GM23338 (cell line): ENCODE results near the gene CPSF3.

Experiments used
- ETS1 ChIP-seq: IDR thresholded peaks from 2 replicates; pipeline ENCODE4 v1.6.1; 2016; ENCODE audit warnings: antibody characterized with exemption
- EZH2 ChIP-seq: fragments of 200-600 bp; sonication (generic); IDR thresholded peaks from one replicate; pipeline ENCODE4 v1.8.0; 2017; ENCODE audit warnings: antibody characterized with exemption, mild to moderate bottlenecking, low read depth; ENCODE audit not compliant: unreplicated experiment
- EZH2phosphoT487 ChIP-seq: fragments of 200-600 bp; sonication (generic); IDR thresholded peaks from one replicate; pipeline ENCODE4 v1.8.1; 2018; ENCODE audit warnings: antibody characterized with exemption; ENCODE audit not compliant: unreplicated experiment
- NANOG ChIP-seq: IDR thresholded peaks from 2 replicates; pipeline ENCODE4 v1.6.1; 2016; ENCODE audit warnings: antibody characterized with exemption, borderline replicate concordance
- POLR2AphosphoS5 ChIP-seq: IDR thresholded peaks from 2 replicates; pipeline ENCODE4 v1.6.1; 2016; ENCODE audit warnings: antibody characterized with exemption, low read depth
- TF ChIP-seq, protein P1 (sequence below), 2 experiments: fragments of 200-600 bp in 1 of 2; sonication (generic) in 1 of 2; conservative IDR thresholded peaks; 2 replicates each; pipeline versions ENCODE4 v1.5.1 to v1.6.1; 2016 to 2017; ENCODE audit warnings: antibody characterized with exemption in 2 of 2, low read depth in 2 of 2, mild to moderate bottlenecking in 2 of 2, moderate library complexity in 1 of 2
- TF ChIP-seq, protein P2 (sequence below): IDR thresholded peaks from one replicate; pipeline ENCODE4 v1.6.1; 2018; ENCODE audit warnings: antibody characterized with exemption; ENCODE audit not compliant: unreplicated experiment
- TF ChIP-seq, protein P3 (sequence below): fragments of 250-450 bp; sonication (Bioruptor Pico); IDR thresholded peaks from 2 replicates; pipeline ENCODE4 v1.5.0; 2020; ENCODE audit warnings: mild to moderate bottlenecking, moderate library complexity

DNA sequence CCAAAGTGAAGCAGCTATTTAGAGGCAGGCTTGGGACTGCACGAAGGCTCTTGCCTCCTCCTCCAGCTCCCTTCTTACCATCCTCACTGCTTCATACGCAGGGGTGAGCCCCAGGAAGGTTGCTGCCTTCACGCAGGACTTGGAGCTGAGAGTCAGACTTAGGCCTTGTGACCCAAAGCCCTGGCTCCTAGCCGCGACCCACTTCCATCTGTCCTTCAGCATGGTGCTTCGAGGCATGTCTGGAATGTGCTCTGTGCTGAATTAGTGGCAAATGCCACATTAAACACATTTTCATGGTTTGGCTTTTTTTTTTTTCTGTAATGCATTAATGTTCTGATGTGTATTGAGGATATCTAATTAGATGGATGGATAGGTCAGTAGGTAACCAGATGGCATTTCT is 37.6 kb upstream of the CPSF3 start:
- TF ChIP-seq, protein P1, sequence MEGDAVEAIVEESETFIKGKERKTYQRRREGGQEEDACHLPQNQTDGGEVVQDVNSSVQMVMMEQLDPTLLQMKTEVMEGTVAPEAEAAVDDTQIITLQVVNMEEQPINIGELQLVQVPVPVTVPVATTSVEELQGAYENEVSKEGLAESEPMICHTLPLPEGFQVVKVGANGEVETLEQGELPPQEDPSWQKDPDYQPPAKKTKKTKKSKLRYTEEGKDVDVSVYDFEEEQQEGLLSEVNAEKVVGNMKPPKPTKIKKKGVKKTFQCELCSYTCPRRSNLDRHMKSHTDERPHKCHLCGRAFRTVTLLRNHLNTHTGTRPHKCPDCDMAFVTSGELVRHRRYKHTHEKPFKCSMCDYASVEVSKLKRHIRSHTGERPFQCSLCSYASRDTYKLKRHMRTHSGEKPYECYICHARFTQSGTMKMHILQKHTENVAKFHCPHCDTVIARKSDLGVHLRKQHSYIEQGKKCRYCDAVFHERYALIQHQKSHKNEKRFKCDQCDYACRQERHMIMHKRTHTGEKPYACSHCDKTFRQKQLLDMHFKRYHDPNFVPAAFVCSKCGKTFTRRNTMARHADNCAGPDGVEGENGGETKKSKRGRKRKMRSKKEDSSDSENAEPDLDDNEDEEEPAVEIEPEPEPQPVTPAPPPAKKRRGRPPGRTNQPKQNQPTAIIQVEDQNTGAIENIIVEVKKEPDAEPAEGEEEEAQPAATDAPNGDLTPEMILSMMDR (conservative IDR thresholded peaks at IDR 0.05; ENCODE audit: low read depth in 2 of 2), result no peak
- no peak for TF ChIP-seq POLR2AphosphoS5
- TF ChIP-seq EZH2, result no peak
- TF ChIP-seq, protein P2, sequence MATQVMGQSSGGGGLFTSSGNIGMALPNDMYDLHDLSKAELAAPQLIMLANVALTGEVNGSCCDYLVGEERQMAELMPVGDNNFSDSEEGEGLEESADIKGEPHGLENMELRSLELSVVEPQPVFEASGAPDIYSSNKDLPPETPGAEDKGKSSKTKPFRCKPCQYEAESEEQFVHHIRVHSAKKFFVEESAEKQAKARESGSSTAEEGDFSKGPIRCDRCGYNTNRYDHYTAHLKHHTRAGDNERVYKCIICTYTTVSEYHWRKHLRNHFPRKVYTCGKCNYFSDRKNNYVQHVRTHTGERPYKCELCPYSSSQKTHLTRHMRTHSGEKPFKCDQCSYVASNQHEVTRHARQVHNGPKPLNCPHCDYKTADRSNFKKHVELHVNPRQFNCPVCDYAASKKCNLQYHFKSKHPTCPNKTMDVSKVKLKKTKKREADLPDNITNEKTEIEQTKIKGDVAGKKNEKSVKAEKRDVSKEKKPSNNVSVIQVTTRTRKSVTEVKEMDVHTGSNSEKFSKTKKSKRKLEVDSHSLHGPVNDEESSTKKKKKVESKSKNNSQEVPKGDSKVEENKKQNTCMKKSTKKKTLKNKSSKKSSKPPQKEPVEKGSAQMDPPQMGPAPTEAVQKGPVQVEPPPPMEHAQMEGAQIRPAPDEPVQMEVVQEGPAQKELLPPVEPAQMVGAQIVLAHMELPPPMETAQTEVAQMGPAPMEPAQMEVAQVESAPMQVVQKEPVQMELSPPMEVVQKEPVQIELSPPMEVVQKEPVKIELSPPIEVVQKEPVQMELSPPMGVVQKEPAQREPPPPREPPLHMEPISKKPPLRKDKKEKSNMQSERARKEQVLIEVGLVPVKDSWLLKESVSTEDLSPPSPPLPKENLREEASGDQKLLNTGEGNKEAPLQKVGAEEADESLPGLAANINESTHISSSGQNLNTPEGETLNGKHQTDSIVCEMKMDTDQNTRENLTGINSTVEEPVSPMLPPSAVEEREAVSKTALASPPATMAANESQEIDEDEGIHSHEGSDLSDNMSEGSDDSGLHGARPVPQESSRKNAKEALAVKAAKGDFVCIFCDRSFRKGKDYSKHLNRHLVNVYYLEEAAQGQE, result no peak
- no peak for TF ChIP-seq EZH2phosphoT487
- TF ChIP-seq NANOG, result no peak
- TF ChIP-seq ETS1, result no peak
- TF ChIP-seq, protein P3, sequence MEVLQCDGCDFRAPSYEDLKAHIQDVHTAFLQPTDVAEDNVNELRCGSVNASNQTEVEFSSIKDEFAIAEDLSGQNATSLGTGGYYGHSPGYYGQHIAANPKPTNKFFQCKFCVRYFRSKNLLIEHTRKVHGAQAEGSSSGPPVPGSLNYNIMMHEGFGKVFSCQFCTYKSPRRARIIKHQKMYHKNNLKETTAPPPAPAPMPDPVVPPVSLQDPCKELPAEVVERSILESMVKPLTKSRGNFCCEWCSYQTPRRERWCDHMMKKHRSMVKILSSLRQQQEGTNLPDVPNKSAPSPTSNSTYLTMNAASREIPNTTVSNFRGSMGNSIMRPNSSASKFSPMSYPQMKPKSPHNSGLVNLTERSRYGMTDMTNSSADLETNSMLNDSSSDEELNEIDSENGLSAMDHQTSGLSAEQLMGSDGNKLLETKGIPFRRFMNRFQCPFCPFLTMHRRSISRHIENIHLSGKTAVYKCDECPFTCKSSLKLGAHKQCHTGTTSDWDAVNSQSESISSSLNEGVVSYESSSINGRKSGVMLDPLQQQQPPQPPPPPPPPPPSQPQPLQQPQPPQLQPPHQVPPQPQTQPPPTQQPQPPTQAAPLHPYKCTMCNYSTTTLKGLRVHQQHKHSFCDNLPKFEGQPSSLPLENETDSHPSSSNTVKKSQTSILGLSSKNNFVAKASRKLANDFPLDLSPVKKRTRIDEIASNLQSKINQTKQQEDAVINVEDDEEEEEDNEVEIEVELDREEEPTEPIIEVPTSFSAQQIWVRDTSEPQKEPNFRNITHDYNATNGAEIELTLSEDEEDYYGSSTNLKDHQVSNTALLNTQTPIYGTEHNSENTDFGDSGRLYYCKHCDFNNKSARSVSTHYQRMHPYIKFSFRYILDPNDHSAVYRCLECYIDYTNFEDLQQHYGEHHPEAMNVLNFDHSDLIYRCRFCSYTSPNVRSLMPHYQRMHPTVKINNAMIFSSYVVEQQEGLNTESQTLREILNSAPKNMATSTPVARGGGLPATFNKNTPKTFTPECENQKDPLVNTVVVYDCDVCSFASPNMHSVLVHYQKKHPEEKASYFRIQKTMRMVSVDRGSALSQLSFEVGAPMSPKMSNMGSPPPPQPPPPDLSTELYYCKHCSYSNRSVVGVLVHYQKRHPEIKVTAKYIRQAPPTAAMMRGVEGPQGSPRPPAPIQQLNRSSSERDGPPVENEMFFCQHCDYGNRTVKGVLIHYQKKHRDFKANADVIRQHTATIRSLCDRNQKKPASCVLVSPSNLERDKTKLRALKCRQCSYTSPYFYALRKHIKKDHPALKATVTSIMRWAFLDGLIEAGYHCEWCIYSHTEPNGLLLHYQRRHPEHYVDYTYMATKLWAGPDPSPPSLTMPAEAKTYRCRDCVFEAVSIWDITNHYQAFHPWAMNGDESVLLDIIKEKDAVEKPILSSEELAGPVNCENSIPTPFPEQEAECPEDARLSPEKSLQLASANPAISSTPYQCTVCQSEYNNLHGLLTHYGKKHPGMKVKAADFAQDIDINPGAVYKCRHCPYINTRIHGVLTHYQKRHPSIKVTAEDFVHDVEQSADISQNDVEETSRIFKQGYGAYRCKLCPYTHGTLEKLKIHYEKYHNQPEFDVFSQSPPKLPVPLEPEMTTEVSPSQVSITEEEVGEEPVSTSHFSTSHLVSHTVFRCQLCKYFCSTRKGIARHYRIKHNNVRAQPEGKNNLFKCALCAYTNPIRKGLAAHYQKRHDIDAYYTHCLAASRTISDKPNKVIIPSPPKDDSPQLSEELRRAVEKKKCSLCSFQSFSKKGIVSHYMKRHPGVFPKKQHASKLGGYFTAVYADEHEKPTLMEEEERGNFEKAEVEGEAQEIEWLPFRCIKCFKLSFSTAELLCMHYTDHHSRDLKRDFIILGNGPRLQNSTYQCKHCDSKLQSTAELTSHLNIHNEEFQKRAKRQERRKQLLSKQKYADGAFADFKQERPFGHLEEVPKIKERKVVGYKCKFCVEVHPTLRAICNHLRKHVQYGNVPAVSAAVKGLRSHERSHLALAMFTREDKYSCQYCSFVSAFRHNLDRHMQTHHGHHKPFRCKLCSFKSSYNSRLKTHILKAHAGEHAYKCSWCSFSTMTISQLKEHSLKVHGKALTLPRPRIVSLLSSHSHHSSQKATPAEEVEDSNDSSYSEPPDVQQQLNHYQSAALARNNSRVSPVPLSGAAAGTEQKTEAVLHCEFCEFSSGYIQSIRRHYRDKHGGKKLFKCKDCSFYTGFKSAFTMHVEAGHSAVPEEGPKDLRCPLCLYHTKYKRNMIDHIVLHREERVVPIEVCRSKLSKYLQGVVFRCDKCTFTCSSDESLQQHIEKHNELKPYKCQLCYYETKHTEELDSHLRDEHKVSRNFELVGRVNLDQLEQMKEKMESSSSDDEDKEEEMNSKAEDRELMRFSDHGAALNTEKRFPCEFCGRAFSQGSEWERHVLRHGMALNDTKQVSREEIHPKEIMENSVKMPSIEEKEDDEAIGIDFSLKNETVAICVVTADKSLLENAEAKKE, result no peak
